H1 (cell line): ENCODE results near the gene SLC18A3. TPM values are rescaled to one million over a fixed set of nuclear protein-coding genes. Genes with fewer than 3 reads are reported as not detected.

ENCODE experiments used
- CTCF ChIA-PET: fragments of 300-600 bp; sonication (Branson Sonifier 250); formaldehyde crosslinking; loops from one replicate; lab custom pipeline; 2021; ENCODE audit not compliant: partially characterized antibody; lab: Charles Lee
- POLR2A ChIA-PET: fragments of 300-600 bp; sonication (Branson Sonifier 250); formaldehyde crosslinking; loops from one replicate; lab custom pipeline; 2021; ENCODE audit warnings: inconsistent platforms; ENCODE audit not compliant: partially characterized antibody; lab: Charles Lee
- DNase-seq, 2 experiments: peaks; one replicate each; pipeline versions ENCODE4 v3.0.0 to v3.0.0-alpha.2; 2010 to 2022; ENCODE audit warnings: low spot score in 2 of 2, low read depth in 1 of 2, mixed read lengths in 1 of 2
- FAIRE-seq: peaks from 2 replicates; lab custom pipeline; 2011; peaks lifted over from hg19 to GRCh38; lab: Jason Lieb, UNC
- H2AFZ ChIP-seq: 2 replicates; pipeline ENCODE4 v1.8.1; 2012; ENCODE audit warnings: low read length, inconsistent platforms
- H2AK5ac ChIP-seq: 2 replicates; pipeline ENCODE4 v1.6.1; 2013; ENCODE audit warnings: low read depth, low read length
- H2BK120ac ChIP-seq: replicated peaks from 2 replicates; pipeline ENCODE3; 2013; ENCODE audit warnings: low read depth, low read length, inconsistent platforms
- H2BK12ac ChIP-seq: 2 replicates; pipeline ENCODE4 v1.6.1; 2013; ENCODE audit warnings: low read depth, low read length
- H2BK15ac ChIP-seq: 2 replicates; pipeline ENCODE4 v1.6.1; 2013; ENCODE audit warnings: low read length
- H2BK20ac ChIP-seq: 2 replicates; pipeline ENCODE4 v1.6.1; 2013; ENCODE audit warnings: low read length
- H2BK5ac ChIP-seq: 2 replicates; pipeline ENCODE4 v1.6.1; 2013; ENCODE audit warnings: low read depth, low read length
- H3K14ac ChIP-seq: 2 replicates; pipeline ENCODE4 v1.6.1; 2013; ENCODE audit warnings: inconsistent platforms; ENCODE audit not compliant: insufficient read length
- H3K18ac ChIP-seq: 2 replicates; pipeline ENCODE4 v1.6.1; 2013; ENCODE audit warnings: low read length; ENCODE audit errors: extremely low read depth
- H3K23ac ChIP-seq: 2 replicates; pipeline ENCODE4 v1.6.1; 2013; ENCODE audit warnings: inconsistent platforms; ENCODE audit not compliant: insufficient read length
- H3K23me2 ChIP-seq: 2 replicates; pipeline ENCODE4 v1.6.1; 2013; ENCODE audit warnings: low read depth, low read length
- H3K27ac ChIP-seq: 2 replicates; pipeline ENCODE4 v1.6.1; 2011; ENCODE audit warnings: low read depth, low read length, inconsistent platforms
- H3K27me3 ChIP-seq, 4 experiments: replicated peaks in 1 of 4; 1 replicate in 1 of 4; 2 replicates in 3 of 4; pipeline versions ENCODE4 v1.6.1 to v1.8.1; 2011 to 2013; ENCODE audit warnings: low read length in 3 of 4, mild to moderate bottlenecking in 3 of 4, inconsistent platforms in 2 of 4, mixed read lengths in 2 of 4, moderate library complexity in 1 of 4; ENCODE audit not compliant: control insufficient read depth in 3 of 4, insufficient read depth in 3 of 4; ENCODE audit errors: extremely low read depth in 1 of 4
- H3K36me3 ChIP-seq, 4 experiments: 2 replicates each; pipeline versions ENCODE4 v1.6.1 to v1.8.1; 2011 to 2013; ENCODE audit warnings: mild to moderate bottlenecking in 4 of 4, low read length in 3 of 4, moderate library complexity in 2 of 4, control low read depth in 1 of 4, inconsistent platforms in 1 of 4; ENCODE audit not compliant: insufficient read depth in 4 of 4, control insufficient read depth in 2 of 4
- H3K4ac ChIP-seq: replicated peaks from 2 replicates; pipeline ENCODE3; 2013; ENCODE audit warnings: low read length, low read depth, mixed read lengths, inconsistent platforms; ENCODE audit not compliant: insufficient read length
- H3K4me1 ChIP-seq, 4 experiments: replicated peaks in 1 of 4; 1 replicate in 1 of 4; 2 replicates in 3 of 4; pipeline versions ENCODE4 v1.6.1 to v1.8.1; 2011 to 2013; ENCODE audit warnings: low read length in 3 of 4, inconsistent platforms in 2 of 4, mixed read lengths in 1 of 4; ENCODE audit not compliant: insufficient read depth in 4 of 4, control insufficient read depth in 3 of 4
- H3K4me2 ChIP-seq, 2 experiments: 2 replicates each; pipeline versions ENCODE4 v1.6.1 to v1.8.1; 2011 to 2013; ENCODE audit warnings: low read depth in 2 of 2, low read length in 2 of 2, control low read depth in 1 of 2, inconsistent platforms in 1 of 2, mild to moderate bottlenecking in 1 of 2; ENCODE audit not compliant: insufficient read depth in 1 of 2
- H3K4me3 ChIP-seq, 4 experiments: fragments of 200-600, 300-600 bp in 1 of 4; sonication (generic), shearing (Covaris generic), sonication (Bioruptor Twin) in 1 of 4; 2 replicates each; pipeline versions ENCODE4 v1.5.1 to v1.8.1; 2011 to 2016; ENCODE audit warnings: low read length in 4 of 4, low read depth in 3 of 4, control low read depth in 2 of 4, inconsistent platforms in 2 of 4, mild to moderate bottlenecking in 2 of 4, mixed read lengths in 1 of 4, moderate library complexity in 1 of 4; ENCODE audit not compliant: insufficient read depth in 2 of 4; ENCODE audit errors: extremely low read depth in 1 of 4
- H3K56ac ChIP-seq: replicated peaks from 2 replicates; pipeline ENCODE3; 2013; ENCODE audit warnings: low read depth, mild to moderate bottlenecking, mixed read lengths, low read length, inconsistent platforms; ENCODE audit not compliant: insufficient read length
- H3K79me1 ChIP-seq: 2 replicates; pipeline ENCODE4 v1.6.1; 2013; ENCODE audit warnings: low read depth, low read length, control low read depth
- H3K79me2 ChIP-seq, 2 experiments: 2 replicates each; pipeline versions ENCODE4 v1.6.1 to v1.8.1; 2012 to 2013; ENCODE audit warnings: low read length in 2 of 2, mild to moderate bottlenecking in 2 of 2, inconsistent platforms in 1 of 2; ENCODE audit not compliant: insufficient read depth in 2 of 2, control insufficient read depth in 1 of 2
- H3K9ac ChIP-seq, 4 experiments: replicated peaks in 1 of 4; 1 replicate in 1 of 4; 2 replicates in 3 of 4; pipeline versions ENCODE4 v1.6.1 to v1.8.1; 2011 to 2013; ENCODE audit warnings: low read depth in 3 of 4, low read length in 3 of 4, control low read depth in 2 of 4, mild to moderate bottlenecking in 2 of 4, moderate library complexity in 2 of 4, inconsistent platforms in 1 of 4; ENCODE audit errors: extremely low read depth in 1 of 4
- H3K9me3 ChIP-seq, 2 experiments: 2 replicates each; pipeline versions ENCODE4 v1.6.1 to v1.8.1; 2012 to 2013; ENCODE audit warnings: mild to moderate bottlenecking in 2 of 2, moderate library complexity in 2 of 2, control low read depth in 1 of 2, inconsistent platforms in 1 of 2, low read depth in 1 of 2, low read length in 1 of 2, mixed read lengths in 1 of 2; ENCODE audit not compliant: insufficient read depth in 2 of 2
- H4K20me1 ChIP-seq, 2 experiments: replicated peaks in 1 of 2; 2 replicates each; pipeline versions ENCODE3 to v1.8.1; 2011 to 2013; ENCODE audit warnings: inconsistent platforms in 2 of 2, low read length in 2 of 2, mild to moderate bottlenecking in 1 of 2; ENCODE audit not compliant: insufficient read depth in 2 of 2, control insufficient read depth in 1 of 2
- H4K5ac ChIP-seq: 2 replicates; pipeline ENCODE4 v1.6.1; 2013; ENCODE audit warnings: low read length, low read depth, mixed read lengths, inconsistent platforms; ENCODE audit not compliant: insufficient read length
- H4K8ac ChIP-seq: 2 replicates; pipeline ENCODE4 v1.8.0; 2013; ENCODE audit warnings: mild to moderate bottlenecking, moderate library complexity, low read length, inconsistent platforms; ENCODE audit not compliant: insufficient read depth; ENCODE audit errors: extremely low read depth
- H4K91ac ChIP-seq: replicated peaks from 2 replicates; pipeline ENCODE3; 2013; ENCODE audit warnings: low read length, mixed read lengths, inconsistent platforms; ENCODE audit not compliant: insufficient read length
- ATF2 ChIP-seq: IDR thresholded peaks from 2 replicates; pipeline ENCODE4 v1.6.1; 2012; ENCODE audit warnings: low read length, inconsistent platforms
- CTCF ChIP-seq, 3 experiments: IDR thresholded peaks; 1 replicate in 2 of 3; 2 replicates in 1 of 3; pipeline versions ENCODE4 v1.5.1 to v1.6.1; 2011; ENCODE audit warnings: low read length in 3 of 3, mild to moderate bottlenecking in 3 of 3, inconsistent platforms in 2 of 3, low read depth in 1 of 3, moderate library complexity in 1 of 3; ENCODE audit not compliant: insufficient read depth in 1 of 3; ENCODE audit errors: control extremely low read depth in 1 of 3
- RAD21 ChIP-seq, 2 experiments: IDR thresholded peaks in 1 of 2; conservative IDR thresholded peaks in 1 of 2; 2 replicates each; pipeline ENCODE4 v1.6.1; 2011; ENCODE audit warnings: low read depth in 2 of 2, low read length in 2 of 2, improper control_type of control experiment in 1 of 2, inconsistent platforms in 1 of 2, mild to moderate bottlenecking in 1 of 2, moderate library complexity in 1 of 2
- SIRT6 ChIP-seq: IDR thresholded peaks from one replicate; pipeline ENCODE4 v1.7.1; 2012; ENCODE audit warnings: low read length, inconsistent platforms
- SP1 ChIP-seq: IDR thresholded peaks from 2 replicates; pipeline ENCODE4 v1.6.1; 2011; ENCODE audit warnings: low read depth, low read length
- WGBS, 2 experiments: shearing (Covaris generic) in 1 of 2; methylation state at CpG; one replicate each; pipeline versions ENCODE4 v1.1.6 to v1.1.7; 2013 to 2015; ENCODE audit warnings: low lambda C conversion rate in 2 of 2, mixed read lengths in 2 of 2, inconsistent platforms in 1 of 2, low coverage in 1 of 2, missing lambda C conversion rate in 1 of 2; ENCODE audit not compliant: insufficient replicate concordance in 2 of 2, insufficient coverage in 1 of 2, insufficient read length in 1 of 2; ENCODE audit errors: extremely low coverage in 1 of 2, missing lambda C conversion rate in 1 of 2; 5-methylcytosine and 5-hydroxymethylcytosine counted together
- polyA plus RNA-seq, 7 experiments: library from polyadenylated mRNA; depleted of rRNA in 3 of 7; stranded (reverse) in 5 of 7; unstranded in 2 of 7; fragments of >200 nt in 5 of 7; fragments of 200-250 nt in 2 of 7; gene quantifications; 1 replicate in 5 of 7; 2 replicates in 1 of 7; 4 replicates in 1 of 7; pipeline versions ENCODE4 v1.2.1 to v1.2.3, GENCODE V29; 2011 to 2013; ENCODE audit warnings: missing spikeins in 2 of 7, mixed read lengths in 2 of 7
- total RNA-seq: library from RNA; stranded (reverse); fragmentation: NEBNext Ultra II Directional; extraction: Animal tissue kit (Norgen Biotek cat#: 25700); gene quantifications from 2 replicates; pipeline ENCODE4 v1.2.1, GENCODE V29; 2021

The SLC18A3 gene
- total and polyA plus RNA-seq, 2 of the 8 experiments (the other 6 are each of a cell fraction or from before 2014, with no cell fraction given): 0.17 TPM; not detected in 1

- Histone ChIP-seq H2BK12ac (no peak overlapping the region; the same call in 1 of the 2 replicates), H3K27ac (no peak overlapping the region), H3K79me1 (no peaks in the 10 kb centered on the region), H3K9me3 (no peaks in the 10 kb centered on the region; a peak in 1 of 4 replicates), H3K4ac (no peak overlapping the region), H3K14ac (no peak overlapping the region), H3K23ac (no peak overlapping the region), H3K23me2 (peaks cover 6% of the 10 kb centered on the region; the same call in 1 of the 2 replicates), H4K5ac (no peak overlapping the region), H4K91ac (no peak overlapping the region), H2BK120ac (no peak overlapping the region), H2BK20ac (no peak overlapping the region), H4K8ac (no peak overlapping the region; the same call in 1 of the 2 replicates), H3K4me1 (peaks cover 0 to 24% (median 14%) of the 10 kb centered on the region in 4 experiments; a peak in 6 of 7 replicates), H3K18ac (no peak overlapping the region), H3K4me3 (no peak overlapping the region), H3K4me2 (no peak overlapping the region), H2AFZ (no peak overlapping the region), H4K20me1 (peaks cover 16 to 24% of the 10 kb centered on the region in 2 experiments), H3K79me2 (no peaks in the 10 kb centered on the region), H3K27me3 (peaks cover 48 to 66% (median 64%) of the 10 kb centered on the region in 4 experiments), H2BK15ac (no peak overlapping the region; the same call in 1 of the 2 replicates), H3K9ac (no peak overlapping the region), H3K36me3 (no peaks in the 10 kb centered on the region), H2BK5ac (no peak overlapping the region), H2AK5ac (no peak overlapping the region), H3K56ac (no peak overlapping the region)
- FAIRE-seq: no peak
- 75% methylated on average over 6 of the region's 6 CpGs; no CpG with 5 or more reads in 1 of the 2 experiments for whole genome bisulfite sequencing, 2 experiments
- CTCF ChIA-PET: interaction anchor here (1.0 to 5.0 kb wide), 8 partner anchors 10 to 212 kb away, joined by 3 to 32 read pairs (median 6); no protein-coding TSS in a partner anchor
- TF ChIP-seq SP1: no peak
- TF ChIP-seq RAD21 (IDR thresholded peaks at IDR 0.05 in 1 of 2, conservative IDR thresholded peaks at IDR 0.05 in 1 of 2; ENCODE audit: low read depth in 2 of 2, low read length in 2 of 2): peak in 1 of 2 experiments; percentile 22; a peak in 1 of 4 replicates
- TF ChIP-seq SIRT6: no peak
- TF ChIP-seq ATF2: no peak
- peak in 2 of 3 experiments; percentile 33; a peak in 2 of 4 replicates for TF ChIP-seq CTCF (IDR thresholded peaks at IDR 0.05; ENCODE audit: control extremely low read depth in 1 of 3, insufficient read depth in 1 of 3, low read depth in 1 of 3, low read length in 3 of 3)
- no peak for DNase-seq
- POLR2A ChIA-PET: interaction anchor here (1.5 kb wide), 1 partner anchor 73 kb away, joined by 3 read pairs; no protein-coding TSS in a partner anchor
Measured at GRCh38 chr10:49616421-49617101, 6.5 kb downstream of the SLC18A3 start.
